Fibroblast of the aortic adventitia (primary cell): ENCODE results near the gene BABAM2. TPM values are rescaled to one million over a fixed set of nuclear protein-coding genes. Genes with fewer than 3 reads are reported as not detected.
"Not testable (repeated sequence)": the region's sequence is repeated elsewhere in the genome, so short reads cannot be mapped to it uniquely, and the experiment has no call there.

Experiments
- DNase-seq: peaks from one replicate; pipeline ENCODE4 v3.0.0-alpha.2; 2010; ENCODE audit warnings: low read depth
- H3K4me3 ChIP-seq: 2 replicates; pipeline ENCODE4 v1.5.1; 2011; ENCODE audit warnings: low read depth, mild to moderate bottlenecking, control low read depth, low read length, moderate library complexity
- CTCF ChIP-seq: IDR thresholded peaks from 2 replicates; pipeline ENCODE4 v1.5.1; 2011; ENCODE audit warnings: mild to moderate bottlenecking, low read length, control low read depth, inconsistent platforms; ENCODE audit not compliant: insufficient read depth
- total RNA-seq: library from RNA; depleted of rRNA; stranded (reverse); fragments of >200 nt; gene quantifications from 2 replicates; pipeline ENCODE4 v1.2.3, GENCODE V29; 2012; ENCODE audit warnings: low replicate concordance

Gene BABAM2
- total RNA-seq, 1 donor: 45.3 TPM

DNA sequence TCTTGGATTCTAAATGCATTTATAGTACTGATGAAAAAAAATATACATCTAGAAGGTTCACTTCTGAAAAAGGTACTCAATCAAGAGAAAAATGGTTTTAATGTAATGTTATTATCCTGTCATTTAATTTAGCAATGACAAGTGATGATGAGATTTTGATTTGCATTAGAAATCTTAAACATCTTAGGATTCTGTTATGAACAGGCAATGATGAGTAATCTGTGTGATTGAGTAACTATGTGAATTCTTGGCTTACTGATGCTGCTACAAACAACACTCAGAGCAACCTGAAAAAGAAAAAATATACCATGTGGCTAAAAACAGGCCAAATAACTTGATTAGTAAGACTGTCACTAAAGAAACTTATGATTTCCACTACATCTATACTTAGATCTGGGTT, 30.4 kb upstream of the BABAM2 start:
- no peak for TF ChIP-seq CTCF
- no peak overlapping the region for H3K4me3 ChIP-seq
- peak; percentile 82 for DNase-seq

DNA sequence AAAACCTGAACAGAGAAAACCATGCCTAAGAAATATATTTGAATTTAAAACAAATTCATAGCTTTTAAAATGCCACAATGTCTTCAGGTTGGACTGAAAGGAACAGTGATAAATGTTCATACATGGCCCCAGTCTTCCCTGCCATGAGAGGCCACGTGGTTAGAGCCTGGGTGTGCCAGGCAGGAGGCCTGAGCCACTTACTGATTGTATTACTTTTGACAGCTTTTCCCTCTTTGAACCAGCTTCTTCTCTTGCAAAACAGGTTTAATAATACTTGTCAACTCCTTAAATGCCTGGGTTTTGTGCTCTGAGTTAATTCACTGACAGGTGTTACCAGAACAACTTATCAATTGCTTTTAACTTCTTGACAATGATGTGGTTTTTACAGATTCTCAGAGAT, 27.4 kb upstream of the BABAM2 start:
- H3K4me3 ChIP-seq: no peak overlapping the region
- no peak for TF ChIP-seq CTCF
- no peak for DNase-seq

DNA sequence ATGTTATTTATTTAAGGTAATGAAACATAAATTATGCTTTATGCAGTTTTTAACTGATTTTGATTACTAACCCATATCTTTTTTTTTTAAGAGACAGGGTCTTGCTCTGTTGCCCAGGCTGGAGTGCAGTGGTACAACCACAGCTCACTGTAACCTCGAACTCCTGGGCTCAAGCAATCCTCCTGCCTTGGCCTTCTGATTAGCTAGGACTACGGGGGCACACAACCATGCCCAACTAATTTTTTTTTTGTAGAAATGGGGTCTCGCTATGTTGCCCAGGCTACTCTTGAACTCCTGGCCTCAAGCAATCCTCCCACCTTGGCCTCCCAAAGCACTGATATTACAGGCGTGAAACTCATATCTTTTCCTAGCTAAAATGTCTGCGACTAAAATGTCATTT, 26.6 kb upstream of the BABAM2 start:
- not testable (repeated sequence) for DNase-seq, H3K4me3 ChIP-seq

DNA sequence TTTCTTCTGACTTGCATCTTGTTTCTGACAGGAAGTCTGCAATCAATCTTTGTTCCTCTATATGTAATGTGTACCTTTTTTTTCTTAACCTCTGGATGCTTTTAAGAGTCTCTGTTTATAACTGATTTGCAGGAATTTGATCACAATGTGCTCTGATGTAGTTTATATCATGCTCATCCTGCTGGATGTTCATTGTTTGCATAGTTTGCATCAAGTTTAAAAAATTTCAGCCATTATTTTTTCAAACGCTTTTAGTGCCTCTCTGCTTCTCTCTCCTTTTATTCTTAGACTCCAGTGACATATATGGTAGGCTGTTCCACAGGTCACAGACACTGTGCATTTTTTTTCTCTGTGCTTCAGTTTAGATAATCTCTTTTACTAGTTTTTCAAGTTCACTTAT, 24.3 kb upstream of the BABAM2 start:
- H3K4me3 ChIP-seq: no peak overlapping the region
- TF ChIP-seq CTCF: no peak
- DNase-seq: no peak

GRCh38 chr2:27869763-27870162, 20.8 kb upstream of the BABAM2 start:
- no peak for DNase-seq
- no peak overlapping the region for H3K4me3 ChIP-seq
- no peak for TF ChIP-seq CTCF

GRCh38 chr2:27870724-27871123, 19.8 kb upstream of the BABAM2 start:
- DNase-seq: no peak
- no peak for TF ChIP-seq CTCF
- no peak overlapping the region for H3K4me3 ChIP-seq

GRCh38 chr2:27871802-27872201, 18.7 kb upstream of the BABAM2 start:
- no peak for DNase-seq
- no peak overlapping the region for H3K4me3 ChIP-seq
- no peak for TF ChIP-seq CTCF
